ENCODE data around the gene DNAJC12. TPM values are rescaled to one million over a fixed set of nuclear protein-coding genes. Genes with fewer than 3 reads are reported as not detected.

Gene DNAJC12
- total RNA-seq, 1 donor from 2014 or later = 3.2 TPM

- Histone ChIP-seq H3K27me3 (no peaks in the 10 kb centered on the region), H3K4me3 (no peak overlapping the region), H3K9me3 (no peaks in the 10 kb centered on the region), H3K27ac (no peak overlapping the region), H3K4me1 (no peaks in the 10 kb centered on the region), H3K36me3 (no peaks in the 10 kb centered on the region)
- intact Hi-C loops (cut with DNase I) = no loop called here
- TF ChIP-seq CTCF (IDR thresholded peaks at IDR 0.05) = no peak
- no peak for DNase-seq (ENCODE audit: low spot score in 2 of 2)
These were observed 48.2 kb downstream of the DNAJC12 start for GRCh38 chr10:67789769-67790168.

GRCh38 chr10:67788028-67788886 lies 49.7 kb downstream of the DNAJC12 start:
- DNase-seq (ENCODE audit: low spot score in 2 of 2) = no peak
- Histone ChIP-seq H3K9me3 (no peaks in the 10 kb centered on the region), H3K27ac (no peak overlapping the region), H3K4me1 (no peaks in the 10 kb centered on the region), H3K36me3 (no peaks in the 10 kb centered on the region), H3K27me3 (no peaks in the 10 kb centered on the region), H3K4me3 (no peak overlapping the region)
- TF ChIP-seq CTCF (IDR thresholded peaks at IDR 0.05) = peak in 1 of 3 experiments; percentile 18
- intact Hi-C loops (cut with DNase I) = no loop called here

GRCh38 chr10:67785098-67785497 lies 52.9 kb downstream of the DNAJC12 start:
- intact Hi-C loops (cut with DNase I) = no loop called here
- no peak for TF ChIP-seq CTCF (IDR thresholded peaks at IDR 0.05)
- Histone ChIP-seq H3K4me3 (no peak overlapping the region), H3K9me3 (no peaks in the 10 kb centered on the region), H3K27me3 (no peaks in the 10 kb centered on the region), H3K36me3 (no peaks in the 10 kb centered on the region), H3K27ac (no peak overlapping the region), H3K4me1 (no peaks in the 10 kb centered on the region)
- no peak for DNase-seq (ENCODE audit: low spot score in 2 of 2)

GRCh38 chr10:67784474-67784873 lies 53.5 kb downstream of the DNAJC12 start:
- H3K9me3 ChIP-seq = no peaks in the 10 kb centered on the region
- no peaks in the 10 kb centered on the region for H3K4me1 ChIP-seq
- DNase-seq (ENCODE audit: low spot score in 2 of 2) = no peak
- no peak overlapping the region for H3K27ac ChIP-seq
- H3K36me3 ChIP-seq = no peaks in the 10 kb centered on the region
- no peak for TF ChIP-seq CTCF (IDR thresholded peaks at IDR 0.05)
- no peak overlapping the region for H3K4me3 ChIP-seq
- intact Hi-C loops (cut with DNase I) = no loop called here
- H3K27me3 ChIP-seq = no peaks in the 10 kb centered on the region

- H3K4me1 ChIP-seq = no peaks in the 10 kb centered on the region
- H3K4me3 ChIP-seq = no peak overlapping the region
- H3K27ac ChIP-seq = no peak overlapping the region
- intact Hi-C loops (cut with DNase I) = no loop called here
- no peaks in the 10 kb centered on the region for H3K27me3 ChIP-seq
- H3K36me3 ChIP-seq = no peaks in the 10 kb centered on the region
- TF ChIP-seq CTCF (IDR thresholded peaks at IDR 0.05) = no peak
- no peaks in the 10 kb centered on the region for H3K9me3 ChIP-seq
- DNase-seq (ENCODE audit: low spot score in 2 of 2) = no peak
These were observed 54.2 kb downstream of the DNAJC12 start for GRCh38 chr10:67783606-67784294.
